ENCODE measurements around the gene GRB7.
"Not testable (repeated sequence)": the region's sequence is repeated elsewhere in the genome, so short reads cannot be mapped to it uniquely, and the experiment has no call there.

The GRB7 gene

GRCh38 chr17:39752241-39752881, 14.6 kb downstream of the GRB7 start:
- no peak for DNase-seq (ENCODE audit: low read depth)

GRCh38 chr17:39753514-39754160, 15.9 kb downstream of the GRB7 start:
- DNase-seq (ENCODE audit: low read depth), result no peak

- DNase-seq (ENCODE audit: low read depth), result peak; percentile 78
Measured at GRCh38 chr17:39754161-39754957, 16.6 kb downstream of the GRB7 start.

- no peak for DNase-seq (ENCODE audit: low read depth)
Measured at GRCh38 chr17:39754958-39755553, 17.3 kb downstream of the GRB7 start.

- peak; percentile 43 for DNase-seq (ENCODE audit: low read depth)
Measured at GRCh38 chr17:39755554-39756379, 18.0 kb downstream of the GRB7 start.

- DNase-seq (ENCODE audit: low read depth), result no peak
Measured at GRCh38 chr17:39756380-39757079, 18.8 kb downstream of the GRB7 start.

- no peak for DNase-seq (ENCODE audit: low read depth)
Measured at GRCh38 chr17:39757176-39757662, 19.5 kb downstream of the GRB7 start.

- no peak for DNase-seq (ENCODE audit: low read depth)
Measured at GRCh38 chr17:39757931-39758873, 20.5 kb downstream of the GRB7 start.

GRCh38 chr17:39759204-39759603, 21.5 kb downstream of the GRB7 start:
- no peak for DNase-seq (ENCODE audit: low read depth)

GRCh38 chr17:39761861-39762496, 24.2 kb downstream of the GRB7 start:
- peak; percentile 35 for DNase-seq (ENCODE audit: low read depth)

- DNase-seq (ENCODE audit: low read depth), result peak; percentile 54
Measured at GRCh38 chr17:39763051-39763820, 25.5 kb downstream of the GRB7 start.

- not testable (repeated sequence) for DNase-seq (ENCODE audit: low read depth)
Measured at GRCh38 chr17:39764171-39764570, 26.4 kb downstream of the GRB7 start.

GRCh38 chr17:39765175-39765574, 27.4 kb downstream of the GRB7 start:
- no peak for DNase-seq (ENCODE audit: low read depth)

GRCh38 chr17:39765766-39766165, 28.0 kb downstream of the GRB7 start:
- DNase-seq (ENCODE audit: low read depth), result no peak

GRCh38 chr17:39767147-39767546, 29.4 kb downstream of the GRB7 start:
- no peak for DNase-seq (ENCODE audit: low read depth)

- no peak for DNase-seq (ENCODE audit: low read depth)
Measured at GRCh38 chr17:39769974-39770587, 32.3 kb downstream of the GRB7 start.

- no peak for DNase-seq (ENCODE audit: low read depth)
Measured at GRCh38 chr17:39772415-39772814, 34.7 kb downstream of the GRB7 start.

All from amniotic epithelial cell (primary cell).